HCT116 (cell line): Measurements from ENCODE around the gene CORO2A. TPM values are rescaled to one million over a fixed set of nuclear protein-coding genes. Genes with fewer than 3 reads are reported as not detected.

ENCODE experiments used
- ATAC-seq: fragments of 200-7000 bp; cut with Tn5 transposase; 2 replicates; pipeline ENCODE4 v1.9.1; 2020; ENCODE audit warnings: mild to moderate bottlenecking, moderate library complexity
- BruUV-seq: library from RNA; stranded (reverse); fragments of 400-500 nt; replicated peaks from 2 replicates; lab custom pipeline; 2021; lab: Mats Ljungman, UMichigan
- CTCF ChIA-PET: fragments of 300-600 bp; sonication (Branson Sonifier 250); formaldehyde crosslinking; loops from one replicate; lab custom pipeline; 2021; ENCODE audit warnings: antibody characterized with exemption; lab: Charles Lee
- POLR2A ChIA-PET: fragments of 300-600, 350-600 bp; sonication (Branson Sonifier 250); formaldehyde crosslinking; loops from one replicate; lab custom pipeline; 2021; ENCODE audit warnings: antibody characterized with exemption; lab: Charles Lee
- RAD21 ChIA-PET, 2 experiments: fragments of 300-600 bp; sonication (Branson Sonifier 250); formaldehyde crosslinking; loops; one replicate each; lab custom pipeline; 2023; ENCODE audit warnings: low total read pairs in 2 of 2; ENCODE audit not compliant: uncharacterized antibody in 2 of 2, unreplicated experiment in 2 of 2, low non-redundant PET in 1 of 2; lab: Charles Lee
- DNase-seq: peaks from one replicate; pipeline ENCODE4 v3.0.0-alpha.2; 2010; ENCODE audit warnings: low read depth, low spot score
- H2AFZ ChIP-seq: fragments of 200-600 bp; shearing (Covaris generic), sonication (generic); 2 replicates; pipeline ENCODE4 v1.6.1; 2017; ENCODE audit warnings: low read depth, mixed run types, mixed read lengths, antibody characterized with exemption, low read length; ENCODE audit not compliant: poor library complexity, severe bottlenecking
- H3K27ac ChIP-seq: 2 replicates; pipeline ENCODE4 v1.5.1; 2012; ENCODE audit warnings: low read depth, low read length
- H3K27me3 ChIP-seq: fragments of 200-600 bp; sonication (generic); 2 replicates; pipeline ENCODE4 v1.6.1; 2016; ENCODE audit warnings: mixed run types, low read length, mixed read lengths; ENCODE audit not compliant: insufficient read depth
- H3K36me3 ChIP-seq, 2 experiments: fragments of 200-500 bp in 1 of 2; fragments of 200-600 bp in 1 of 2; sonication (Bioruptor generic) in 1 of 2; sonication (generic) in 1 of 2; 2 replicates each; pipeline versions ENCODE4 v1.5.1 to v1.6.1; 2014 to 2016; ENCODE audit warnings: low read length in 2 of 2, inconsistent platforms in 1 of 2, mixed read lengths in 1 of 2, mixed run types in 1 of 2; ENCODE audit not compliant: insufficient read depth in 2 of 2, control insufficient read depth in 1 of 2
- H3K4me1 ChIP-seq, 2 experiments: fragments of 200-600 bp in 1 of 2; sonication (generic) in 1 of 2; 2 replicates each; pipeline versions ENCODE4 v1.5.1 to v1.6.1; 2012 to 2017; ENCODE audit warnings: low read length in 2 of 2, inconsistent platforms in 1 of 2, mild to moderate bottlenecking in 1 of 2, mixed read lengths in 1 of 2, mixed run types in 1 of 2, moderate library complexity in 1 of 2; ENCODE audit not compliant: insufficient read depth in 2 of 2, control insufficient read depth in 1 of 2
- H3K4me2 ChIP-seq: fragments of 200-600 bp; sonication (generic); 2 replicates; pipeline ENCODE4 v1.6.1; 2017; ENCODE audit warnings: mixed run types, low read length, mixed read lengths
- H3K4me3 ChIP-seq, 2 experiments: fragments of 200-600 bp in 1 of 2; sonication (generic) in 1 of 2; replicated peaks in 1 of 2; 2 replicates each; pipeline ENCODE4 v1.5.1; 2011 to 2016; ENCODE audit warnings: low read length in 2 of 2, control low read depth in 1 of 2, low read depth in 1 of 2, mild to moderate bottlenecking in 1 of 2, mixed read lengths in 1 of 2, mixed run types in 1 of 2
- H3K79me2 ChIP-seq: fragments of 200-600 bp; sonication (generic); 2 replicates; pipeline ENCODE4 v1.6.1; 2017; ENCODE audit warnings: mild to moderate bottlenecking, mixed run types, low read length, moderate library complexity, mixed read lengths; ENCODE audit not compliant: insufficient read depth
- H3K9ac ChIP-seq: fragments of 200-600 bp; sonication (generic); 2 replicates; pipeline ENCODE4 v1.6.1; 2016; ENCODE audit warnings: low read length, mixed read lengths
- H3K9me2 ChIP-seq: fragments of 200-600 bp; sonication (generic), shearing (Covaris generic); 2 replicates; pipeline ENCODE4 v1.6.1; 2017; ENCODE audit warnings: mixed run types, mild to moderate bottlenecking, moderate library complexity; ENCODE audit not compliant: insufficient read depth
- H3K9me3 ChIP-seq, 2 experiments: fragments of 200-500 bp in 1 of 2; fragments of 200-600 bp in 1 of 2; sonication (Bioruptor generic) in 1 of 2; sonication (generic) in 1 of 2; 2 replicates each; pipeline ENCODE4 v1.6.1; 2014 to 2017; ENCODE audit warnings: low read length in 2 of 2, mixed read lengths in 2 of 2, inconsistent platforms in 1 of 2, low read depth in 1 of 2, mild to moderate bottlenecking in 1 of 2, mixed run types in 1 of 2, moderate library complexity in 1 of 2; ENCODE audit not compliant: control insufficient read depth in 1 of 2, insufficient read depth in 1 of 2
- H4K20me1 ChIP-seq: fragments of 200-600 bp; sonication (generic), shearing (Covaris generic); 2 replicates; pipeline ENCODE4 v1.6.1; 2017; ENCODE audit warnings: mixed run types, mild to moderate bottlenecking, moderate library complexity; ENCODE audit not compliant: insufficient read depth
- EZH2 ChIP-seq: fragments of 200-600 bp; sonication (generic); IDR thresholded peaks from 2 replicates; pipeline ENCODE4 v1.6.1; 2017; ENCODE audit warnings: antibody characterized with exemption, mixed run types
- EZH2phosphoT487 ChIP-seq: fragments of 200-600 bp; IDR thresholded peaks from 2 replicates; pipeline ENCODE4 v1.6.1; 2018; ENCODE audit warnings: antibody characterized with exemption, borderline replicate concordance
- POLR2AphosphoS5 ChIP-seq: IDR thresholded peaks from 2 replicates; pipeline ENCODE4 v1.6.1; 2011; ENCODE audit warnings: mild to moderate bottlenecking, low read depth, low read length, moderate library complexity
- TCF7L2 ChIP-seq: IDR thresholded peaks from 2 replicates; pipeline ENCODE4 v1.7.0; 2011; ENCODE audit warnings: borderline replicate concordance, inconsistent platforms; ENCODE audit not compliant: insufficient read depth, insufficient read length; ENCODE audit errors: extremely low read depth
- intact Hi-C: fragments of 100-400 bp; cut with micrococcal nuclease; formaldehyde crosslinking; loops from 2 replicates; pipeline ENCODE4 v1.10.0; 2022
- total RNA-seq: library from RNA; stranded (reverse); gene quantifications from one replicate; pipeline ENCODE4 v1.2.1, GENCODE V29; 2021; ENCODE audit not compliant: unreplicated experiment
- TF ChIP-seq, protein P1 (sequence below): IDR thresholded peaks from 2 replicates; pipeline ENCODE4 v1.6.1; 2011; ENCODE audit warnings: mild to moderate bottlenecking, low read length, moderate library complexity; ENCODE audit not compliant: insufficient replicate concordance; ENCODE audit errors: extremely low read depth
- TF ChIP-seq, protein P2 (sequence below): IDR thresholded peaks from 2 replicates; pipeline ENCODE4 v1.6.1; 2012
- TF ChIP-seq, protein P3 (sequence below), 3 experiments: fragments of 200-600 bp in 1 of 3; sonication (generic) in 1 of 3; IDR thresholded peaks in 2 of 3; conservative IDR thresholded peaks in 1 of 3; 2 replicates each; pipeline ENCODE4 v1.5.1; 2012 to 2017; ENCODE audit warnings: low read depth in 2 of 3, low read length in 2 of 3, antibody characterized with exemption in 1 of 3, borderline replicate concordance in 1 of 3, control low read depth in 1 of 3, mild to moderate bottlenecking in 1 of 3, mixed read lengths in 1 of 3, mixed run types in 1 of 3, moderate library complexity in 1 of 3; ENCODE audit not compliant: insufficient read depth in 1 of 3

The CORO2A gene
- total RNA-seq, 1 experiment from 2014 or later = 5.7 TPM

DNA sequence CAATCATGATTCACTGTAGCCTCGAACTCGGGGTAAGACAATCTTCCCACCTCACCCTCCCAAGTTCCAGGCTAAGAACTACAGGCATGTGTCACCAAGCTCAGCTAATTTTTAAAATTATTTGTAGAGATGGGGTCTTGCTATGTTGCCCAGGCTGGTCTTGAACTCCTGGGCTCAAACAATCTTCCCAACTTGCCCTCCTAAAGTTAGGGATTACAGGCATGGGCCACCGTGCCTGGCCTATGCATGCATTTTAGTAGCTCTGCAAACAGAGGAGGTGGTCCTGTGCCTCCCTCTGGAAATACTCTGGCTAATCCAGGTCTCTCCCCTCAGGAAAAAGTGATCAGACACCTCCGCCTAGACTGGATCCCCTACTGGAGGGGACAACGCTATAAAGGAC is 51.9 kb downstream of the CORO2A start:
- H3K36me3 ChIP-seq = no peaks in the 10 kb centered on the region
- no peak for TF ChIP-seq EZH2phosphoT487
- TF ChIP-seq, protein P1, sequence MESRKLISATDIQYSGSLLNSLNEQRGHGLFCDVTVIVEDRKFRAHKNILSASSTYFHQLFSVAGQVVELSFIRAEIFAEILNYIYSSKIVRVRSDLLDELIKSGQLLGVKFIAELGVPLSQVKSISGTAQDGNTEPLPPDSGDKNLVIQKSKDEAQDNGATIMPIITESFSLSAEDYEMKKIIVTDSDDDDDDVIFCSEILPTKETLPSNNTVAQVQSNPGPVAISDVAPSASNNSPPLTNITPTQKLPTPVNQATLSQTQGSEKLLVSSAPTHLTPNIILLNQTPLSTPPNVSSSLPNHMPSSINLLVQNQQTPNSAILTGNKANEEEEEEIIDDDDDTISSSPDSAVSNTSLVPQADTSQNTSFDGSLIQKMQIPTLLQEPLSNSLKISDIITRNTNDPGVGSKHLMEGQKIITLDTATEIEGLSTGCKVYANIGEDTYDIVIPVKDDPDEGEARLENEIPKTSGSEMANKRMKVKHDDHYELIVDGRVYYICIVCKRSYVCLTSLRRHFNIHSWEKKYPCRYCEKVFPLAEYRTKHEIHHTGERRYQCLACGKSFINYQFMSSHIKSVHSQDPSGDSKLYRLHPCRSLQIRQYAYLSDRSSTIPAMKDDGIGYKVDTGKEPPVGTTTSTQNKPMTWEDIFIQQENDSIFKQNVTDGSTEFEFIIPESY = no peak
- TF ChIP-seq EZH2 = no peak
- TF ChIP-seq POLR2AphosphoS5 = no peak
- no peak for TF ChIP-seq TCF7L2
- TF ChIP-seq, protein P2, sequence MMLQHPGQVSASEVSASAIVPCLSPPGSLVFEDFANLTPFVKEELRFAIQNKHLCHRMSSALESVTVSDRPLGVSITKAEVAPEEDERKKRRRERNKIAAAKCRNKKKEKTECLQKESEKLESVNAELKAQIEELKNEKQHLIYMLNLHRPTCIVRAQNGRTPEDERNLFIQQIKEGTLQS = no peak
- TF ChIP-seq, protein P3, sequence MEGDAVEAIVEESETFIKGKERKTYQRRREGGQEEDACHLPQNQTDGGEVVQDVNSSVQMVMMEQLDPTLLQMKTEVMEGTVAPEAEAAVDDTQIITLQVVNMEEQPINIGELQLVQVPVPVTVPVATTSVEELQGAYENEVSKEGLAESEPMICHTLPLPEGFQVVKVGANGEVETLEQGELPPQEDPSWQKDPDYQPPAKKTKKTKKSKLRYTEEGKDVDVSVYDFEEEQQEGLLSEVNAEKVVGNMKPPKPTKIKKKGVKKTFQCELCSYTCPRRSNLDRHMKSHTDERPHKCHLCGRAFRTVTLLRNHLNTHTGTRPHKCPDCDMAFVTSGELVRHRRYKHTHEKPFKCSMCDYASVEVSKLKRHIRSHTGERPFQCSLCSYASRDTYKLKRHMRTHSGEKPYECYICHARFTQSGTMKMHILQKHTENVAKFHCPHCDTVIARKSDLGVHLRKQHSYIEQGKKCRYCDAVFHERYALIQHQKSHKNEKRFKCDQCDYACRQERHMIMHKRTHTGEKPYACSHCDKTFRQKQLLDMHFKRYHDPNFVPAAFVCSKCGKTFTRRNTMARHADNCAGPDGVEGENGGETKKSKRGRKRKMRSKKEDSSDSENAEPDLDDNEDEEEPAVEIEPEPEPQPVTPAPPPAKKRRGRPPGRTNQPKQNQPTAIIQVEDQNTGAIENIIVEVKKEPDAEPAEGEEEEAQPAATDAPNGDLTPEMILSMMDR (IDR thresholded peaks at IDR 0.05 in 2 of 3, conservative IDR thresholded peaks at IDR 0.05 in 1 of 3; ENCODE audit: borderline replicate concordance in 1 of 3, insufficient read depth in 1 of 3, low read depth in 2 of 3, low read length in 2 of 3) = no peak
- ChIA-PET POLR2A (no interaction called here), RAD21 (no interaction called here), CTCF (no interaction called here)
- no peaks in the 10 kb centered on the region for H3K9me3 ChIP-seq
- H3K4me3 ChIP-seq = no peak overlapping the region
- H3K27me3 ChIP-seq = no peaks in the 10 kb centered on the region
- H3K9ac ChIP-seq = no peak overlapping the region
- no TSS peak for BruUV-seq
- ATAC-seq (no peak), DNase-seq (no peak)
- intact Hi-C loops = loop anchor here (10.0 kb wide), 1 partner anchor 56 kb away; no protein-coding TSS in a partner anchor
- no peaks in the 10 kb centered on the region for H3K9me2 ChIP-seq
- no peak overlapping the region for H3K4me2 ChIP-seq
- H3K27ac ChIP-seq = no peak overlapping the region
- no peaks in the 10 kb centered on the region for H3K79me2 ChIP-seq
- H4K20me1 ChIP-seq = no peaks in the 10 kb centered on the region
- H3K4me1 ChIP-seq = peaks cover 0 to 3% of the 10 kb centered on the region in 2 experiments; a peak in 1 of 4 replicates
- no peak overlapping the region for H2AFZ ChIP-seq
